ENCODE measurements around the gene ASXL1. TPM values are rescaled to one million over a fixed set of nuclear protein-coding genes. Genes with fewer than 3 reads are reported as not detected.
A peak's percentile ranks its signal among the peaks of the same experiment; 100 is the strongest.

Gene ASXL1
- total and polyA plus RNA-seq, 9 of the 15 experiments (the other 6 are each of a cell fraction or from before 2014, with no cell fraction given): 6.5 to 65.3 (median 32.3) TPM

- TF ChIP-seq ZNF655 (CRISPR knock-in tag; IDR thresholded peaks at IDR 0.05) (no peak), ZNF398 (CRISPR knock-in tag; IDR thresholded peaks at IDR 0.05) (no peak)
These were observed 109.6 kb downstream of the ASXL1 start (continued) for GRCh38 chr20:32467506-32468312.

GRCh38 chr20:32468313-32468640 lies 110.1 kb downstream of the ASXL1 start:
- ATAC-seq (no peak), FAIRE-seq (no peak), DNase-seq (ENCODE audit: extremely low read depth in 1 of 4, low spot score in 3 of 4) (no peak)
- peaks cover 11% of the 10 kb centered on the region for H4K20me1 ChIP-seq (replicated peaks; ENCODE audit: control insufficient read depth, insufficient read depth, low read length)
- BruUV-seq (replicated peaks): no TSS peak
- WGBS (ENCODE audit: insufficient coverage, low coverage, missing lambda C conversion rate): 97% methylated on average over 5 of the region's 6 CpGs
- POLR2A ChIA-PET: interaction anchor here (1.1 kb wide), 1 partner anchor 29 kb away, joined by 3 read pairs; no protein-coding TSS in a partner anchor
- no peak overlapping the region for H2AFZ ChIP-seq (ENCODE audit: low read depth, low read length)
- H3K9me3 ChIP-seq (replicated peaks; ENCODE audit: control insufficient read depth, insufficient read depth, low read depth, low read length): no peaks in the 10 kb centered on the region
- H3K27me3 ChIP-seq (ENCODE audit: control insufficient read depth in 2 of 2, insufficient read depth in 2 of 2, low read length in 2 of 2): no peaks in the 10 kb centered on the region
- H3K9ac ChIP-seq (ENCODE audit: insufficient read depth in 1 of 2, low read depth in 2 of 2, low read length in 2 of 2): peak overlapping the region in 1 of 2 experiments; percentile 45; a peak in 1 of 4 replicates
- H3K4me2 ChIP-seq (ENCODE audit: insufficient read depth, low read length): no peak overlapping the region
- H3K9me1 ChIP-seq (ENCODE audit: control insufficient read depth, insufficient read depth, low read length): no peaks in the 10 kb centered on the region
- CTCF ChIA-PET (ENCODE audit: low intra/inter-chr PET ratio): no interaction called here
- in situ Hi-C loops (cut with MboI): no loop called here
- H3K27ac ChIP-seq (ENCODE audit: extremely low read depth, low read depth, low read length): no peak overlapping the region
- intact Hi-C loops (cut with micrococcal nuclease): no loop called here
- peaks cover 46% of the 10 kb centered on the region for H3K79me2 ChIP-seq (ENCODE audit: control insufficient read depth, insufficient read depth, low read length)
- H3K36me3 ChIP-seq (ENCODE audit: control insufficient read depth, insufficient read depth, low read length): peaks cover 84% of the 10 kb centered on the region; the same call in 2 of the 3 replicates
- no peak overlapping the region for H3K4me3 ChIP-seq
- H3K4me1 ChIP-seq (replicated peaks in 1 of 2; ENCODE audit: control insufficient read depth in 2 of 2, insufficient read depth in 2 of 2, low read length in 2 of 2): peaks cover under 1 to 75% of the 10 kb centered on the region in 2 experiments; a peak in 3 of 5 replicates
- TF ChIP-seq XRCC4 (IDR thresholded peaks at IDR 0.05; ENCODE audit: extremely low read depth, insufficient read depth, insufficient read length): no peak
- no peak for TF ChIP-seq HNRNPH1 (optimal IDR thresholded peaks at IDR 0.05; ENCODE audit: low read depth, low read length)
- TF ChIP-seq ZNF23 (CRISPR knock-in tag; IDR thresholded peaks at IDR 0.05): no peak
- TF ChIP-seq PRDM10 (IDR thresholded peaks at IDR 0.05; ENCODE audit: partially characterized antibody): no peak
- TF ChIP-seq HDAC3 (IDR thresholded peaks at IDR 0.05; ENCODE audit: borderline replicate concordance, partially characterized antibody): no peak
- TF ChIP-seq BRF1 (IDR thresholded peaks at IDR 0.05; ENCODE audit: borderline replicate concordance, extremely low read depth, insufficient read length): no peak
- TF ChIP-seq CREBBP (IDR thresholded peaks at IDR 0.05; ENCODE audit: low read depth, low read length): no peak
- TF ChIP-seq CREB1 (IDR thresholded peaks at IDR 0.05): no peak
- no peak for TF ChIP-seq CREB1 (CRISPR knock-in tag; IDR thresholded peaks at IDR 0.05)
- TF ChIP-seq SMARCC2 (IDR thresholded peaks at IDR 0.05; ENCODE audit: low read depth): no peak
- no peak for TF ChIP-seq DPF2 (IDR thresholded peaks at IDR 0.05)
